ENCODE results near the gene RNF223.

The RNF223 gene

DNA sequence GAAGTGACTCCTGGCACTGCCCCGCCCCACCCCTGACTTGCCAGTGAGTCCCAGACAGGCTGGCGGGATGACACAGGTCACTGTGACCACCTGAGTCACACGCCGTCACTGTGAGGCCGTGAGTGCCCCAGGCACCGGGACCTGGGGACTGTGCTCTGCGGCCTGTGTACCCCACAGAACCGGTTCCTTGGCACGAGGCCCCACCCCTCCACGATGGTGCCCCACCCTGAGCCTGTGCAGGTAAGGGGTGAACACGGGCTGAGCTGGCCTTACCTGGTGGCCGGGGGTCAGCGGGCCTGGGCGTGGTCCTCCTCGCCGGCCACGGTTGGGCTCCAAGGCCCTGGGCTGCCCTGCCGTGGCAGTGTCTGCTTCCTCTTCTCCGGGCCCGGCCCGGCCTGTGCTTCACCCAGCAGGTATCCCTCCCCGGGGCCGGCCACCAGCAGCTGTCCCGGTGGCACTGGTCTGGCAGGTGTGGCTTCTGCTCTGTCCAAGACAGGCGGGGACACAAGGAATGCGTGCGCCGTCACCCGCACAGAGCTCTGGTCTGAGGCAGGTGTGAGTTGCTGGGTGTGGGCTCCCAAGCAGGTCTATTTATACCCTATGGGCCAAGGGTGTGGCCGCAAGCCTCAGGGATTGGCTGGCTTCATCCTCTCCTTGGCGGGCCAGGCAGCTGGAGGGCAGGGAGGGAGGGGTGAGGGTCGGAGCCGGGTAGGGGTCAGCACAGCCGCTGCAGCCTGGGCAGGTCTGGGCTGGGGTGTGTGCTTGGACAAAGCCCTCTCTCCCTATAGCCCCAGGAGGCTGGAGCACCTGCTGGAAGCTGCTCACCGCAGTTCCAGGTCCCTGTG, at the start of gene RNF223:
RNF223 (minus strand) TSS at position 564 of the 845 bp plus-strand sequence. CDS start 1,740 bp downstream, outside the sequence.
- ChIA-PET CTCF (interaction anchor here (1.0 kb wide), 1 partner anchor 10 kb away, joined by 4 read pairs; no protein-coding TSS in a partner anchor), POLR2A (no interaction called here)
- TF ChIP-seq ELF4 (IDR thresholded peaks at IDR 0.05) (no peak), BHLHE40 (IDR thresholded peaks at IDR 0.05; ENCODE audit: borderline replicate concordance) (no peak), SUZ12 (IDR thresholded peaks at IDR 0.05) (no peak), SP1 (IDR thresholded peaks at IDR 0.05) (no peak), ARNT (IDR thresholded peaks at IDR 0.05) (no peak)
- no peak for DNase-seq (ENCODE audit: extremely low spot score)

GRCh38 chr1:1122981-1123480, 48.9 kb upstream of the RNF223 start:
- CTCF ChIA-PET, result interaction anchor here (0.8 to 2.0 kb wide), 5 partner anchors 30 to 169 kb away, joined by 3 to 9 read pairs (median 4); no protein-coding TSS in a partner anchor
- no peak for TF ChIP-seq HDGF (IDR thresholded peaks at IDR 0.05; ENCODE audit: borderline replicate concordance)
- TF ChIP-seq FOXK2 (IDR thresholded peaks at IDR 0.05), result no peak
- no peak for TF ChIP-seq LEF1 (IDR thresholded peaks at IDR 0.05; ENCODE audit: borderline replicate concordance)
- TF ChIP-seq FOXA1 (IDR thresholded peaks at IDR 0.05), result no peak
- TF ChIP-seq NFRKB (IDR thresholded peaks at IDR 0.05), result no peak
- DNase-seq (ENCODE audit: extremely low spot score), result no peak
- POLR2A ChIA-PET, result no interaction called here

- POLR2A ChIA-PET, result no interaction called here
Measured at GRCh38 chr1:1122078-1122811, 48.1 kb upstream of the RNF223 start.

GRCh38 chr1:1121611-1122077, 47.5 kb upstream of the RNF223 start:
- no peak for DNase-seq (ENCODE audit: extremely low spot score)
- TF ChIP-seq FOXM1 (IDR thresholded peaks at IDR 0.05; ENCODE audit: borderline replicate concordance), result no peak
- ChIA-PET POLR2A (no interaction called here), CTCF (interaction anchor here (1.0 to 2.0 kb wide), 3 partner anchors 32 to 170 kb away, joined by 4 to 9 read pairs (median 5); no protein-coding TSS in a partner anchor)

More at GRCh38 chr1:1122078-1122811, 48.1 kb upstream of the RNF223 start:
- TF ChIP-seq ELF4 (IDR thresholded peaks at IDR 0.05) (no peak), CTBP1 (IDR thresholded peaks at IDR 0.05; ENCODE audit: borderline replicate concordance) (no peak), PKNOX1 (IDR thresholded peaks at IDR 0.05) (no peak), SP1 (IDR thresholded peaks at IDR 0.05) (no peak), SUZ12 (IDR thresholded peaks at IDR 0.05) (no peak), FOXM1 (IDR thresholded peaks at IDR 0.05; ENCODE audit: borderline replicate concordance) (no peak)
- DNase-seq (ENCODE audit: extremely low spot score), result peak; percentile 85
- CTCF ChIA-PET, result interaction anchor here (0.8 to 2.0 kb wide), 5 partner anchors 30 to 169 kb away, joined by 3 to 9 read pairs (median 4); no protein-coding TSS in a partner anchor

DNA sequence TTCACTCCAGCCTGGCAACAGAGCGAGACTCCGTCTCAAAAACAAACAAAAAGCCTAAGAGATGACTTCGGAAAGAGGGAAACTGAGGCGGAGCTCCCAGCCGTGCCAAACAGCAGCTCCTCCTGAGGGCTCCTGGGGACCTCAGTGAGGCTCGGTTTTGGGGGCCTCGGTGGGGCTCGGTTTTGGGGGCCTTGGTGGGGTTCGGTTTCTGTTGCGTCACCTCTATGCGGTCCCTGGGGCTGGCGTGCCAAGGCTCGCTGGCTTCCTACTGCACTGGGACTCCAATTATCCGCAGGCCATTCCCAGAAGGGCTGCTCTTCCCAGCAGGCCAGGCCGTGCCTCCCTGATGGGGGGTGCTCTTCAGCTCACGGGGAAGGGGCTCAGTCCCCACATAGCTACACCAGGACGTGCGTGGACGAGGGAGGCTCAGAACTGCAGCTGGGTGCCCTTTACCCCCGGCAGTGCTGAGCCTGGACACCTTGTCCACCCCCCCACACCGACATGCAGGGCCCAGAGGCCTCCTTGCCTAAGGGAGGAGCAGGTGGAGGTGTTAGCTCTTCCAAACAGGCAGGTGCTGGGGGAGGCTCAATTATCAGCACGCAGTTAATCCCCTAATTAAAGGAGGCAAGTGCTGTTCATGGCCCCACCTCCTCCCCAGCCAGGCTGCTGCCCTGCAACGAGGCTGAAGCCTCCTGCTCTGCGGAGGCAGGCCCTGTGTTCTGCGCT, 46.9 kb upstream of the RNF223 start:
- no peak for TF ChIP-seq FOXM1 (IDR thresholded peaks at IDR 0.05; ENCODE audit: borderline replicate concordance)
- TF ChIP-seq TARDBP (IDR thresholded peaks at IDR 0.05), result no peak
- ChIA-PET CTCF (interaction anchor here (0.6 to 2.0 kb wide), 2 partner anchors 171 kb away, joined by 3 to 9 read pairs; no protein-coding TSS in a partner anchor), POLR2A (no interaction called here)
- DNase-seq (ENCODE audit: extremely low spot score), result no peak

- CTCF ChIA-PET, result no interaction called here
Measured at GRCh38 chr1:1120096-1120495, 46.0 kb upstream of the RNF223 start.

More at GRCh38 chr1:1120096-1120495, 46.0 kb upstream of the RNF223 start:
- POLR2A ChIA-PET, result interaction anchor here (1.6 kb wide), 1 partner anchor 112 kb away, joined by 3 read pairs; the partner anchor contains the start of genes B3GALT6 and SDF4
- DNase-seq (ENCODE audit: extremely low spot score), result no peak
- TF ChIP-seq TARDBP (IDR thresholded peaks at IDR 0.05), result no peak
- TF ChIP-seq CTBP1 (IDR thresholded peaks at IDR 0.05; ENCODE audit: borderline replicate concordance), result no peak
- TF ChIP-seq LEF1 (IDR thresholded peaks at IDR 0.05; ENCODE audit: borderline replicate concordance), result no peak
- no peak for TF ChIP-seq PKNOX1 (IDR thresholded peaks at IDR 0.05)
- no peak for TF ChIP-seq NFRKB (IDR thresholded peaks at IDR 0.05)
- no peak for TF ChIP-seq ELF4 (IDR thresholded peaks at IDR 0.05)
- no peak for TF ChIP-seq SUZ12 (IDR thresholded peaks at IDR 0.05)
- no peak for TF ChIP-seq FOXM1 (IDR thresholded peaks at IDR 0.05; ENCODE audit: borderline replicate concordance)
- no peak for TF ChIP-seq SP1 (IDR thresholded peaks at IDR 0.05)
- no peak for TF ChIP-seq FOXA1 (IDR thresholded peaks at IDR 0.05)
- no peak for TF ChIP-seq ZNF384 (IDR thresholded peaks at IDR 0.05)
- no peak for TF ChIP-seq HDGF (IDR thresholded peaks at IDR 0.05; ENCODE audit: borderline replicate concordance)
- TF ChIP-seq ARNT (IDR thresholded peaks at IDR 0.05), result no peak
- no peak for TF ChIP-seq L3MBTL2 (conservative IDR thresholded peaks at IDR 0.05)
- TF ChIP-seq BHLHE40 (IDR thresholded peaks at IDR 0.05; ENCODE audit: borderline replicate concordance), result no peak

Measured in HEK293T (cell line).